AG08396 (cell line): Measurements from ENCODE around the gene ANXA11.
"Not testable (repeated sequence)": the region's sequence is repeated elsewhere in the genome, so short reads cannot be mapped to it uniquely, and the experiment has no call there.

Source experiments
- DNase-seq: peaks from one replicate; pipeline ENCODE4 v3.0.0; 2012; ENCODE audit warnings: low spot score, mixed read lengths

ANXA11 gene

DNA sequence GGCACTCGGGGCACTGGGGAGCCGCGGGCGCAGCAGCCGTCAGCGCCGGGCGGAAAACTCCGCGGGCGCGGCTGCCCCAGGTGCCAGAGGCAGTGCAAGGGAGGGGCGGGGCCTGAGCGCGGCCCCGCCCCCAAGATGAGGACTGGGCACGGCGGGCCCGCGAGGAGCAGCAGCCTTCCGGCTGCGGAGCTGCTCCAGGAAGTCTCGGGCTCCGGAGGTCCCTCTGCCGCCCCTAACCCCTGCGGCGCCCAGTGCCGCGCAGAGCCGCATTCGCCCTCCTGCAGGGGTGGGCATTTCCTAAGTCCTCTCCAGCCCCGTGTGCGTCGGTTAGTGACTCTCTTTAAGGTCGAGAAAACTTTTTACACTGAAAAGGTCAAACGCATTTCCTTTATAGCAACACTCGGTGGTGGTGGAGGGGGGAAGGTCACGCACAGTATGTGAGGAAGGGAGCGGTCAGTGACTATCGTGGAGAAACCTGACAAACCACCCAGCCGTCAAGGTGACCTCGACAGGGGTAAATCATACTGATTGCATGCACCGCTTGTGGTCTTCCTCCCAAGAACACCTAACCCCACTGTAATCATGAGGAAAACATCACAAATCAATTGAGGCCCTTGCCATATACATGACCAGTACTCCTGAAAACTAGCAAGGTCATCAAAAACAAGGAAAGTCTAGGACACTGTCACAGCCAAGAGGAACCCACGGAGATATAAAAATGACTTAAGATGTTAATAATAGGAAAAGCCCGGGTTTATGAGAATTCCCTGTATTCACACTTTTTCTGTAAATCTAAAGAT is at the start of gene ANXA11:
ANXA11 (minus strand) TSS at position 61 of the 800 bp plus-strand sequence. CDS start 32,676 bp downstream, outside the sequence.
- peak; percentile 88 for DNase-seq

DNA sequence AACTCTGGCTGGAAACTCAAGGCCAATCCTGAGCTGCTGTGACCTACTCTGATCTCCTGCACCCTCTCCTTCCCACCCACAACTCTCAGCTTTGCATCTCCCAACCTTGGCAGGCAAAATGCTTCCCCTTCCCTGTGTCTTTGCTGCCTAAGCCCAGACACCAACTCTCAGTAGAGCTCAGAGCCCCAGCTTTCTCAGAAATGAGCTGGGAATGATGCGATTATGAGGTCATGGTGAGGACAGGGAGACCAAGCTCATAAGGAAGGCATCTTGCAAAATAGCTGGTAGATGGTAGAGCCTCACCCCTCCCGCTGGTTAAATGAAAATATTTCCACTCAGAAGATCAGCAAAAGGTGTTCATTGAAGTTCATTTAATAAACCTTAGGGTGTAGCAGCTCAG is 49.4 kb upstream of the ANXA11 start:
- not testable (repeated sequence) for DNase-seq

DNA sequence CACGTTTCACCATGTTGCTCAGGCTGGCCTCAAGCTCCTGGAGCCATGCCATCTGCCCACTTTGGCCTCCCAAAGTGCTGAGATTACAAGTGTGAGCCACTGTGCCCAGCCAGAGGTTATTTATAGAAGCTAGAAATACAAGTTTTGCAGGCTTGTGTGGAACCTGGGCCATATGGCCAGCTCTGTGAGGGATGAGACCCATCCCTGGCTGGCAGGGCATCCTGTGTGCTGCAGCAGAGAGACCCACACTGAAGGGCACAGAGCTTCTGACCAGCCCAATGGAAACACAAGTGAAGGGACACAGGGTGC is 48.6 kb upstream of the ANXA11 start:
- DNase-seq = not testable (repeated sequence)

DNA sequence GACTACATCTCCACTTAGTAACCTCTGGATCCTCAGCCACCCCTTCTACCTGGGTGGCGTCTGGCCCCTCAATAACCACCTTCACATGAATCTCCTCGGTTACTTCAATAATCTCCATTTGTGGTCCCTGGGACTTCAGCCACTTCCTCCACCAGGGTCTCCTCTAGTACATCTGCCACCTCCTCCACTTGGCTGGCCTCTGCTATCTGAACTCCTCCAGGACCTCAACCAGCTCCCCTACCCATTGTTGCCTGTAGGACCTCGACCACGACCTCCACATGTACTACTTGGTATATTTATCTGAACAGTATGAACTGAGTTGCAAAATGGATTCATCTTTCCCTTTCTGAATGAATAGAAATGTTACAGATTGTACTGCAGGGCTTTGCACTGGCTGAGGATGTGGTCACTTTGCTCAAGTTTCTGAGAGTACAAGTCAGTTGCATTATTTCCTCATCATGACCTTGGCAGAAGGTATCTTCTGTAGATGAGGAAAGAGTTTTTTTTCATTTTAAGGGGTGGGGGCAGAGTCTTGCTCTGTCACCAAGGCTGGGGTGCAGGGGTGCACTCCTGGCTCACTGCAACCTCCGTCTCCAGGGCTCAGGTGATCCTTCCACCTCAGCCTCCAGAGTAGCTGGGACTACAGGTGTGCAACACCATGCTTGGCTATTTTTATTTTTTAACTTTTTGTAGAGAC is 48.1 kb upstream of the ANXA11 start:
- DNase-seq = no peak

DNA sequence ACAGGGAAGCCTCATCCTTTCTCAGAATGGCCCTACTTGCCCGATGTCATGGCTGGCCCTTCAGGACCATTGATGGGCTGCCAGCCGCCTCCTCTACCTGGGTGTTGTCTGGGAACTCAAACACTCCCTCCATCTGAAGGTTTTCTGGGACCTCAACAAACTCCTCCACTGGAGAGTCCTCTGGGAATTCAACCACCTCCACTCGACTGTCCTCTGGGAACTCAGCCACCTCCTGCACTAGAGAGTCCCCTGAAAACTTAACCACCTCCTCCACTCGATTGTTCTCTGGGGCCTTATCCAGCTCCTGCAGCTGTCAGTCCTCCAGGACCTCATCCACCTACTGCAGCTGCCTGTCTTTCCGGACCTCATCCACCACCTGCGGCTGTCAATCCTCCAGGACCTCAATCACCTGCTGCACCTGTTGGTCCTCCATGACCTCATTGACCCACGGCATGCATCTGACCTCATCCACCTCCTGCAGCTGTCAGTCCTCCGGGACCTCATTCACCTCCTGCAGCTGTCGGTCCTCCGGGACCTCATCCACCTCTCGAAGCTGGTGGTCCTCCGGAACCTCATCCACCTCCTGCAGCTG is 47.1 kb upstream of the ANXA11 start:
- peak; percentile 1 for DNase-seq

DNA sequence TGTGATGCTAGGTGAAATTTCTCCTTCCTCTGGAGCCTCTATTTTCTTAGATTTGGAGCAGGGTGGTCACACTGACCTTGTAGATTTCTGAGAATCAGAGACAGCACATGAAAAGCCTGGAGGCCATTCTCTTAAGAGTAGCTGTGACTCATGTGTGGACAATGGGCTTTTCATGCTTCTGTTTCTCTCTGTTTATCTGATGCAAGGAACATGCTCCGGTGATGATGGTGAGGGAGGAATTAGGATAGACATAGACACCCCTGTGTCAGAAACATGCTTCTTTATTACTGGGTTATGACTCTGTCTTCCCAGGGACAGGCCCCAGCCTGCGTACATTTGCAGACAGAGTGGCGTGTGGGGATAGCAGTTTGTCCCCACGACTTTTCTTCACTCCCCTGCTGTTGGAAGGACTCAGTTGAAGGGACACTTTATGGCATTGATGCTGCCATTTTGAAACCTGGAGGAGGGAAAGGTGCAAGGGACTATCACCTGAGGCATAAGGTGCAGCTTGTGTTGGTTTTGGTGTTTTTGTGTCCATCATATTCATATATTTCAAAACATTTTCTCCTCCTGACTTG is 46.5 kb upstream of the ANXA11 start:
- not testable (repeated sequence) for DNase-seq

DNA sequence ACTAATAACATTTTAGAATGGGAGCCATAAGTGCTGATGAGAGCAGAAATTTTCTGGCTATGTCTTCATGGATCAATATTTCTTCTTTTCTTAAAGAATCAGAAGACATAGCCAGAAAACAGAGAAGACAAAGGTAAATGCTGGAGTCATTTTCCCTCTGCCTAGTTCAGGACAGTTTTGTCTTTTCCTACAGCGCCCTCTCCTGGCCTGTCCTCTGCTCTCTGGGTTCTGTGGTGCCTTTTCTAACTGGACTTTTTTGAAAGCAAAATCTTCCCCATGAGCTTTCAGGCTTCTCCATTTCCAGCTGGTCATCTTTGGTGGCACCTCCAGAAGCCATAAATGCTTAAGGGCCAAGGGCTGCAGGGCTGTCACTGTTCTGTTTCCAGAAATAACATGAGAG is 45.1 kb upstream of the ANXA11 start:
- DNase-seq = not testable (repeated sequence)

DNA sequence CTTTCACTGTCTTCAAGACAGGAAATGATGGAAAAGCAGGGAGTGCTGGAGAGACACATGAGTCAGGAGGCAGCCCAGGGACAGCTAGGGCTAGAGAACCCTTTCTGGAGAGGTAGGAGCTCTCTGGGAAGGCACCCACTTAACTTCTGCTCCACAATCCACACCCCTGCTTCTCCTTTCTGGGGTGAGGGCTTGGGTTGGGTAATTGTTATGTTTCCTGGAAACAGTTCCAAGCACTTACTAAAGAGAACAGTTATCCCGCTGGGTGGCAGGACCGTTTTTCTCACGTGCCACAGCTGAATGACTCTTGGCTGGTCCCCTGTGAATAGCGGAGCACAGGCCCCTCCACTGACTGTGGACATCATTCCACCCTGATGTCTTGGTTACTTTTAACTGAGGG is 44.6 kb upstream of the ANXA11 start:
- not testable (repeated sequence) for DNase-seq

DNA sequence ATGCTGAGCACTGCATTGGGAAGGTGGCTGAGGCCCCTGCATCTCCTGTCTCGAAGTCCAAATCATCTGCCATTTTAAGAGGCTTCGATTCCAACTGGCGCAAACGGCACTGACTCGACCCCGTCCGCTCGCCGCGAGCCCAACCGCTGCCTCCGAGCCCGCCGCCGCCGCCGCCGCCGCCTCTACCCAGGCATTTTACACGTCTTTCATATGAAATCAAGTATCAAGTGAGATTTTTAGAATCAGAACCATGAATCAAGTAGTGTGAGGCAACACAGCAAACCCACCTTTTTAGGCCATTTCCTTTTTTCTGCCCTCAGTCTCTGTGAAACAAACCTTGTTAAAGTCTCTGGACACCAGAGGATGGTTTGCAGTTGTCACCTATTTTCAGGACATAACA is 42.3 kb upstream of the ANXA11 start:
- DNase-seq = not testable (repeated sequence)

DNA sequence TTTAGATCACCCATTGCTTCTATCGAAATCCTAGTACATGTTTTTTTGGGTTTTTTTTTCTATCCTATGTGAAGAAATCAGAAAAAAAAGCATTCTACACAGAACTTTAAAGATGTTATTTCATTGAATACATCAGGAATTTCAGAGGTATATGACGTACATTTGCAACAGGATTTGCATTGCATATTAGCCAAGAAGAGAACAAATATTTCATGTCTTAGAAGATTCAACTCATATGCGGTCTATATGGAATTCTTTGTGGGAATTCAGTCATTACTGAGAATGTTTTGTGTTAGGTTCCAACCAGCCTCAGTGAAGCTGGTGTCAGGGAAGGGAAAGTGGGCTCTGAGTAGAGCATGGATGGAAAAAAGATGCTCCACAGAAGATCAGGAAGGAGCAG is 39.0 kb upstream of the ANXA11 start:
- not testable (repeated sequence) for DNase-seq

DNA sequence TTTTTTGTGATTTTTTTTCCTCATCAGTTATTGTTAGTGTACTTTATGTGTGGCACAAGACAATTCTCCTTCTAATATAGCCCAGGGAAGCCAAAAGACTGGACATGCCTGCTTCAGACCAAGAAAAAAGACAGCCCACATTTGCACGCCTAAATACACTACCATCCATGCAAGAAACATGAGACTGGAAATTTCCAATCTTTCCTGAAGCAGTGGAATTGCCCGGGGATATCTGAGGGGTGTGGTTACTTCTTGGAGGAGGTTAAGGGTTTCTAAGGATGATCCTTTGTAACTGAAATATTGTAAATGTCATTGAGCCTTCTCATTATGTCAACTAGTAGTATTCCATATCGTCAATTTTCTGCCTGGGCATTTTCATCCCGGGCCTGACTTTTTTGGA is 37.0 kb upstream of the ANXA11 start:
- DNase-seq = not testable (repeated sequence)

DNA sequence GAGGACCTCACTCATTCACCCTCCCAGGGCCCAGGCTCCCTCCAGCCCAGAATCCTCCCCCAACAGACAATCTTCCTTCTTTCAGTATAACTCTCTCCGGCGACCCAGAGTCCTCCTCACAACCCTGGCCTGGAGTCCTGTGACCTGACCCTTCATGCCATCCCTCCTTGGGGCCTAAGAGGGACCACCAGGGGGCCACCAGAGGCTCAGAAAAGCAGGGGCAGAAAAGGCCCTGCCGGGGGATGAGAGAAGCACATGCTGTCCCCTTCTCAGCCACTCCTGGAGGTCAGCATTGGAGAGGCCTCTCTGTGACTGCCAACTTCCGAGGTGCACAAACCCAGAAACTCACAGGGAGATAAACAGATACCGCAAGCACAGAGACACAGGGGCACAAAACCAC is 31.1 kb upstream of the ANXA11 start:
- DNase-seq = not testable (repeated sequence)

DNA sequence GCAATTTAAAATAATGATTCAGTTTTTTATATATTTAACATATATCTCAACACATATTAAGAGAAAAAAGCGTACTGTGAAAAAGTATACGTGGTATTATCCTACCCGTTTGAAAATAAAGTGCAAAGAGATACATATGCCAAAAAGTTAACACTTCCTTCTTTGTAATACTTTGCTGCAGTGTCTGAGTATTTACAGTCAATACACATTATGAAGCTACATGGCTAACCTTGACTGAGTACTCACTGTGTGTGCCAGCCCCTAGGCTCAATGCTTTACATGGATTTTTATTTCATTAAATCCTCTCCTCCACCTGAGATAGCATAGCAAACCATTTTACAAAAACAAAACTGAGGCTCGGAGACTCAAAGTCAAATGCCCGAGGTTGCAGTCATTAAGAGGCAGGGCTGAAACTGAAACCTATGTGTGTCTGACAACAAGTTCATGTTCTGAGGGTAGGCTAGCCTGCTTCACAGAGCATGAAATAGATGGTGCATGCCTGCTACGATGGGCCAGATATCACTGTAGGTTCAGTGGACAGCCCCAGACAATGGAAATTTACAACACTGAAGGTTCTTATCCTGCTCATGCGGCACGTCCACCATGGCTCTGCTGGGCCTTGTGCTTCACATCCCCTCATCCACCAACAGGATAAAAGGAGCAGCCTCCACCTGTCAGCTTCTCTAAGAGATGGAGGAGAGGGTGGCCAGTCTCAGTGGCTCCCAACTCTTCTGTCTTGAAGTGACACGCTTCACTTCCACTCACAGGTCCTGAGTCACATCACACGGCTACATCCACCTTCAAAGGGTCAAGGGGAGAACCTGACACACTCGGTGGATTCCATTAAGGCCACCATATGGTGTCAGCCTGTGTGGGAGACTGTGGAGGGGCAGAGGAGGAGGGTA is 29.2 kb upstream of the ANXA11 start:
- DNase-seq = not testable (repeated sequence)

DNA sequence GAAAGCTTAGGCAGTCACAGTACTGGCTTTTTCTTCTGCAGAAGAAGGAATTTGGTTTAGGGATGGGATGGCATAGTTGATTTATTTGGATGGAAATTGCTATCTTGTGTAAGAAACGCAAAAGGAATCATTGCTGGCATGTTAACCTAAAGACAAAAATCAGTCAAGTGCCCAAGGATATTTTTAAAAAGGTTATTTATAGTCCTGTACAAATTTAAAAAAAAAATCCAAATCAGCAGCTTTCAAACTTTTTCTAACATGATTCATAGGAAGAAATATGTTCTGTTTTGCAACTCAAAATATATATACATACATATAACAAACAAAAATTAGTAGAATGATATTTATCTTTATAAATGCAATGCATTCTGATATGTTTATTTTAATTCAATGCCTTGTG is 28.5 kb upstream of the ANXA11 start:
- not testable (repeated sequence) for DNase-seq

DNA sequence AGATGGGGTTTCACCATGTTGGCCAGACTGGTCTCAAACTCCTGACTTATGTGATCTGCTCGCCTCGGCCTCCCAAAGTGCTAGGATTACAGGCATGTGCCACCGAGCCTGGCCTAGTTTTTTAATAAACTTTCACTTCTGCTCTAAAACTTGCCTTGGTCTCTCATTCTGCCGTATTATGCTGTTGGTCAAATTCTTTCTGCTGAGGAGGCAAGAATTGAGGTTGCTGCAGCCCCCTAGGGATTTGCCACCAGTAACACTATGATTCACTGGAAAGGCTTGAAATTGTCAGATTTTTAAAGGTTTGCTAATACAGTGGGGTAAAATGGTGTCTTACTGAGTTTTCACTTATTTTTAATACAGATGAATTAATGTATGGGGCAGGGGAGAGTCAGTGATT is 21.4 kb upstream of the ANXA11 start:
- DNase-seq = not testable (repeated sequence)

DNA sequence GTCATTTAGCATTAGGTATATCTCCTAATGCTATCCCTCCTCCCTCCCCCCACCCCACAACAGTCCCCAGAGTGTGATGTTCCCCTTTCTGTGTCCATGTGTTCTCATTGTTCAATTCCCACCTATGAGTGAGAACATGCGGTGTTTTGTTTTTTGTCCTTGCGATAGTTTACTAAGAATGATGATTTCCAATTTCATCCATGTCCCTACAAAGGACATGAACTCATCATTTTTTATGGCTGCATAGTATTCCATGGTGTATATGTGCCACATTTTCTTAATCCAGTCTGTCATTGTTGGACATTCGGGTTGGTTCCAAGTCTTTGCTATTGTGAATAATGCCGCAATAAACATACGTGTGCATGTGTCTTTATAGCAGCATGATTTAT is 17.7 kb upstream of the ANXA11 start:
- DNase-seq = not testable (repeated sequence)

DNA sequence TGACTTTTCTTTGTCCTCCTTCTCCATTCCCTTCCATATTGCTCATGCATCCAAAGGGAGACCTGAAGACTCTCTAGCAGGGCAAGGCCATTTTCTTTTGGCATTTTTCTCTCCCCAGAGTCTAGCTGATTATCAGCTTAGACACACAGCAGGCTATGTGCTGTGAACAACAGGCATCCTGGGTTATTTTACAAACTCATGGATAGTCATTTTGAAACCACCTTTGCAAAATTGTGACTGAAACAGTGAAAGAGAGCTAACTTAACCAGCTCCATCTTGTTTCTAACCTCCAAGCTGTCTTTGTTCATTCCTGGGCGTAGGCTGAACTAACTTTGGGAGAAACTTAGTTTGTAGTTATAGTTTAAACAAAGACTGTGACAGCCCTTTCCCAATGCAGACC is 13.5 kb upstream of the ANXA11 start:
- DNase-seq = not testable (repeated sequence)

DNA sequence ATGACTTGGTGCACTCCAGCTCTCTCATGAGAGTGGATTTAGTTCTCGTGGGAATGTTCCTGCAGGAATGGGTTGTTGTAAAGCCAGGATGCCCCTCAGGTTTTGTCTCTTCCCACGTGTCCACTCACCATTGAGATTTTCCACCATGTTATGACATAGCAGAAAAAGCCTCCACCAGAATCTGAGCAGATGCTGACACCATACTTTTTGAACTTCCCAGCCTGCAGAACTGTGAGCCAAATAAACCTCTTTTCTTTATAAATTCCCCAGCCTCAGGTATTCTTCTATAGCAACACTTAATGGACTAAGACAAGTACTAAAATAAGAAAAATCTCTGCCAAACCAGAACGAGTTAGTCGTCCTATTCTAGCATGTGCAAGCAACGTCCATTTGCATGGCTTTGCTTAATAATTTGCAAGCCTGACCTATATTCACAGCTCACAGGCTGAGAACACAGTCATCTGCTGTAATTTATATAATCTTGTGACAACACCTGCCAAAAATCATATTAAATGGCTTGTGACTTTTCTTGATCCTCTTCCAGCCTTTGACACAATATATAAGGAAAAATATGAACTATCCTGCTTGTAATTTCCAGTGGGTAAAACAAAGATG is 9.1 kb upstream of the ANXA11 start:
- not testable (repeated sequence) for DNase-seq

DNA sequence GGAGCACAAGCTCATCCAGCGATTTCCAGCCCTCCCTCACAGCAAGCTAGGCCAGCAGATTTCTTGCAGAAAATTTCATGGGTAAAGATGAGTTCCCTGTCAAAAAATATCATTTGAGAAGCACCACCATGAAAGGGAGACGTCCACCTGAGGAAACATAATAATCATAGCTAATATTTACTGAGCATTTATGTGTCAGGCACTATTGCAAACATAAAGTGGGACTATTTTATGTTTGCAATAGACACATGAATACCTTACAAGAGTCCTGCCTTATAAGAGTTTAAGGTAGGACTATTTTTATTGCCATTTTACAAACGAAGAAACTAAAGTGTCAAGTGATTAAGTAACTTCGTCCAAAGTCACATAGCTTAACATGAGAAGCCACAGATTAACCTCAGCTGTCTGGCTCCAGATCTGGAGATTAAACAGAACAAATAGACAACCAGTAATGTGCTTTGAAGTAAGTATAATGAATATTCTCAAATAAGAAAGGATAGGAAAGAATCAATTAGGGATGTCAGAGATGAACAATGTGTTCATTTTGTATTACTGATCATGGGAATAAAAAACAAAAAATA is 7.3 kb upstream of the ANXA11 start:
- not testable (repeated sequence) for DNase-seq

DNA sequence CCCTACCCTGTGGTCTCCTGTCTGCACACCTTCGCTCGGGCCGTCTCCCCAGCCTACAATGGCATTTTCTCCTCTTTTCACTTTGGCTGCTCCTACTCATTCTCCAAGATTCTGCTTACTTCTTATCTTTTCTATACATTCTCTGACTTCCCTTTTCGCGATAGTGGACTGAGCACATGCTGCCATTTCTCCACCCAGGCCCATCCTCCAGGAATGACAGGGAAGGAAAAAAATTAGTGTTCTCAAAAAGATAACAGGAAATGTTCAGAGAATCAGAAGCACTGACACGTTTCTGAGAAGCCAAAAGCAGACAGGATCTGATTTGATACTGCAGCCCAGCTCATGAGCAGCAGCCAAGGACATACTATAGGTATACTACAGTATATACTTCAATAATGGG is 6.4 kb upstream of the ANXA11 start:
- DNase-seq = no peak

DNA sequence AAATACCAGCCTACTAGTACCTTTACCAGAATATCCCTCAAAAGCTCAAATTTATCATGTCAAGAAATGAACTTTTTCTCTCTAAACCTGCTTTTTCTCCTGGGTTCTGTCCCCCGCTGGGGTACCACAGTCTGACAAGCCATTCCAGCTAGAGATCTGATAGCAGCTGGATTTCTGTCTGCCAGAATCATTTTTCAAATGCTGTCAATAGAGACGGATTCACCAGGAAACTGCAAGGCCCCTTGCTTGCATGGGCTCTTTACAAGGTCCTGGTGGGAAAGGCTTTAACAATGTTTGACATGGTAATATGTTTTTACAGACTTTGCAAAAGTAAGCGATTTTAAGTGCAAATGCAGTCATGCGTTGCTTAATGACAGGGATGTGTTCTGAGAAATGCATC is 4.9 kb upstream of the ANXA11 start:
- no peak for DNase-seq
